ENCODE measurements around the gene APBB2. TPM values are rescaled to one million over a fixed set of nuclear protein-coding genes. Genes with fewer than 3 reads are reported as not detected.

The APBB2 gene
- total RNA-seq, 1 donor, result 75.8 TPM

GRCh38 chr4:40769266-40769665, 445.1 kb downstream of the APBB2 start:
- TF ChIP-seq CTCF (IDR thresholded peaks at IDR 0.05; ENCODE audit: insufficient read depth, low read length), result no peak
- H3K4me3 ChIP-seq (ENCODE audit: low read depth, low read length), result no peak overlapping the region
- DNase-seq (ENCODE audit: low read depth), result peak; percentile 12

GRCh38 chr4:40763228-40763716, 451.1 kb downstream of the APBB2 start:
- peak; percentile 75 for DNase-seq (ENCODE audit: low read depth)
- no peak overlapping the region for H3K4me3 ChIP-seq (ENCODE audit: low read depth, low read length)
- no peak for TF ChIP-seq CTCF (IDR thresholded peaks at IDR 0.05; ENCODE audit: insufficient read depth, low read length)

Small RNAs within 50 kb of the gene (small RNA-seq; reads per million reads assigned to genes)
- gene RF00019 (not detected), gene RNA5SP160 (not detected), gene RNU6-1195P (0.19 reads per million), gene RNU6-836P (not detected)

Other genes with a start within 250 kb of the APBB2 start
- gene UCHL1, start 42.4 kb upstream of the APBB2 start, total RNA-seq (ENCODE audit: low replicate concordance), result 765 and 2,143 TPM in 2 replicates

All from fibroblast of the aortic adventitia (primary cell).